Measurements from ENCODE around the gene TFR2. TPM values are rescaled to one million over a fixed set of nuclear protein-coding genes. Genes with fewer than 3 reads are reported as not detected.
A peak's percentile ranks its signal among the peaks of the same experiment; 100 is the strongest.

Gene TFR2
- total RNA-seq, 1 experiment from 2014 or later = not detected

- intact Hi-C loops (cut with micrococcal nuclease) = loop anchor here (5.0 kb wide), 1 partner anchor 43 kb away; the partner anchor contains the start of gene GNB2
- Histone ChIP-seq H3K36me3 (ENCODE audit: low read depth, low read length) (no peaks in the 10 kb centered on the region), H2AFZ (ENCODE audit: low read length) (no peak overlapping the region)
These were observed 12.1 kb downstream of the TFR2 start for GRCh38 chr7:100629117-100629716.

GRCh38 chr7:100627238-100627549, 14.2 kb downstream of the TFR2 start:
- Histone ChIP-seq H3K9me2 (replicated peaks; ENCODE audit: low read length) (no peaks in the 10 kb centered on the region), H3K27ac (ENCODE audit: low read length) (no peak overlapping the region), H3K27me3 (ENCODE audit: low read length) (no peaks in the 10 kb centered on the region), H2AFZ (ENCODE audit: low read length) (no peak overlapping the region), H3K9ac (ENCODE audit: low read length) (peak overlapping the region; percentile 78), H3K36me3 (ENCODE audit: low read depth, low read length) (no peaks in the 10 kb centered on the region), H3K79me2 (ENCODE audit: low read length) (no peaks in the 10 kb centered on the region), H4K20me1 (ENCODE audit: low read length) (no peaks in the 10 kb centered on the region), H3K4me3 (ENCODE audit: low read length) (peak overlapping the region; percentile 75), H3K9me3 (ENCODE audit: low read length) (no peaks in the 10 kb centered on the region), H3K4me1 (ENCODE audit: insufficient read depth, low read length) (peaks cover 6% of the 10 kb centered on the region), H3F3A (ENCODE audit: low read length, unreplicated experiment) (no peaks in the 10 kb centered on the region), H3K4me2 (ENCODE audit: low read length) (peak overlapping the region; percentile 98)
- CTCF ChIA-PET = no interaction called here
- ATAC-seq (no peak), DNase-seq (no peak)
- POLR2A ChIA-PET (ENCODE audit: unreplicated experiment) = no interaction called here
- intact Hi-C loops (cut with micrococcal nuclease) = loop anchor here (5.0 kb wide), 1 partner anchor 45 kb away; the partner anchor contains the start of gene GNB2
- no peak for TF ChIP-seq EZH2 (IDR thresholded peaks at IDR 0.05; ENCODE audit: low read length, unreplicated experiment)
- TF ChIP-seq CTCF (conservative IDR thresholded peaks at IDR 0.05; ENCODE audit: low read depth, low read length) = no peak
- TF ChIP-seq EZH2phosphoT487 (IDR thresholded peaks at IDR 0.05; ENCODE audit: borderline replicate concordance, low read length) = no peak
- BruUV-seq (replicated peaks) = no TSS peak

More at GRCh38 chr7:100629117-100629716, 12.1 kb downstream of the TFR2 start:
- DNase-seq (peak; percentile 55), ATAC-seq (peak; percentile 16; the same call in 1 of the 2 replicates)
- Histone ChIP-seq H3K79me2 (ENCODE audit: low read length) (no peaks in the 10 kb centered on the region), H3K27ac (ENCODE audit: low read length) (no peak overlapping the region), H3K4me1 (ENCODE audit: insufficient read depth, low read length) (peaks cover 6% of the 10 kb centered on the region), H3F3A (ENCODE audit: low read length, unreplicated experiment) (no peaks in the 10 kb centered on the region), H3K4me2 (ENCODE audit: low read length) (no peak overlapping the region), H3K27me3 (ENCODE audit: low read length) (no peaks in the 10 kb centered on the region), H3K4me3 (ENCODE audit: low read length) (no peak overlapping the region), H4K20me1 (ENCODE audit: low read length) (no peaks in the 10 kb centered on the region), H3K9me2 (replicated peaks; ENCODE audit: low read length) (no peaks in the 10 kb centered on the region), H3K9me3 (ENCODE audit: low read length) (no peaks in the 10 kb centered on the region), H3K9ac (ENCODE audit: low read length) (no peak overlapping the region)
- ChIA-PET CTCF (no interaction called here), POLR2A (ENCODE audit: unreplicated experiment) (no interaction called here)
- no TSS peak for BruUV-seq (replicated peaks)
- TF ChIP-seq EZH2phosphoT487 (IDR thresholded peaks at IDR 0.05; ENCODE audit: borderline replicate concordance, low read length) (no peak), CTCF (conservative IDR thresholded peaks at IDR 0.05; ENCODE audit: low read depth, low read length) (peak; percentile 56), EZH2 (IDR thresholded peaks at IDR 0.05; ENCODE audit: low read length, unreplicated experiment) (no peak)

- TF ChIP-seq EZH2phosphoT487 (IDR thresholded peaks at IDR 0.05; ENCODE audit: borderline replicate concordance, low read length) (no peak), CTCF (conservative IDR thresholded peaks at IDR 0.05; ENCODE audit: low read depth, low read length) (no peak), EZH2 (IDR thresholded peaks at IDR 0.05; ENCODE audit: low read length, unreplicated experiment) (no peak)
- Histone ChIP-seq H3K9me3 (ENCODE audit: low read length) (no peaks in the 10 kb centered on the region), H3F3A (ENCODE audit: low read length, unreplicated experiment) (no peaks in the 10 kb centered on the region), H3K9me2 (replicated peaks; ENCODE audit: low read length) (no peaks in the 10 kb centered on the region), H3K4me3 (ENCODE audit: low read length) (peak overlapping the region; percentile 75), H3K4me2 (ENCODE audit: low read length) (peak overlapping the region; percentile 98), H3K9ac (ENCODE audit: low read length) (peak overlapping the region; percentile 78), H3K27me3 (ENCODE audit: low read length) (no peaks in the 10 kb centered on the region), H3K27ac (ENCODE audit: low read length) (no peak overlapping the region), H2AFZ (ENCODE audit: low read length) (peak overlapping the region; percentile 82), H3K79me2 (ENCODE audit: low read length) (no peaks in the 10 kb centered on the region), H3K36me3 (ENCODE audit: low read depth, low read length) (no peaks in the 10 kb centered on the region), H4K20me1 (ENCODE audit: low read length) (no peaks in the 10 kb centered on the region), H3K4me1 (ENCODE audit: insufficient read depth, low read length) (peaks cover 6% of the 10 kb centered on the region)
- BruUV-seq (replicated peaks) = TSS peak; percentile 41
- ChIA-PET CTCF (no interaction called here), POLR2A (ENCODE audit: unreplicated experiment) (interaction anchor here (0.5 to 0.6 kb wide), 2 partner anchors 19 to 148 kb away, joined by 3 to 4 read pairs; no protein-coding TSS in a partner anchor)
- intact Hi-C loops (cut with micrococcal nuclease) = loop anchor here (5.0 kb wide), 1 partner anchor 46 kb away; the partner anchor contains the start of gene GNB2
- peak; percentile 84 for DNase-seq
- ATAC-seq = peak; percentile 98
These were observed 14.7 kb downstream of the TFR2 start for GRCh38 chr7:100626530-100627237.
